ENCODE measurements around the gene DPH5.

DNA sequence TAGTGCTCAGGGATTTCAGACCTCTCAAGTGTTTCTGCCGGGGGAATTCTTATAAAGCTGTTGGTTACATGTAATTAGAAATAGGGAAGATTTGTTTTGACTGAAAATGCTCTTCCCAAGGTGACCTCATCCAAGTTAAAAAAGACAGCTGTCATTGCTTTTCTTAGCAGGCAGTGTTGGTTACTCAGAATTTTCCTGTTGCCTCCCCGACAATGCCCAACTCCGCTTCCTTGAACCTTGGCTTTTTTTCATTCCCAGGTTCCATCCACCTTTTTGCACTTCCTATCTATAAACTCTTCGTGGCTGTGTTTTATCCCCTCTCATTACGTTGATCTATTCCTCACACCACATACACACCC, 825 bp upstream of the DPH5 start:
- TF ChIP-seq MXI1 (IDR thresholded peaks at IDR 0.05; ENCODE audit: borderline replicate concordance, low read depth, low read length) (no peak), POLR2A (IDR thresholded peaks at IDR 0.05; ENCODE audit: low read depth, low read length) (no peak), BHLHE40 (IDR thresholded peaks at IDR 0.05; ENCODE audit: low read depth, low read length) (no peak)
- TF ChIP-seq, protein P1, sequence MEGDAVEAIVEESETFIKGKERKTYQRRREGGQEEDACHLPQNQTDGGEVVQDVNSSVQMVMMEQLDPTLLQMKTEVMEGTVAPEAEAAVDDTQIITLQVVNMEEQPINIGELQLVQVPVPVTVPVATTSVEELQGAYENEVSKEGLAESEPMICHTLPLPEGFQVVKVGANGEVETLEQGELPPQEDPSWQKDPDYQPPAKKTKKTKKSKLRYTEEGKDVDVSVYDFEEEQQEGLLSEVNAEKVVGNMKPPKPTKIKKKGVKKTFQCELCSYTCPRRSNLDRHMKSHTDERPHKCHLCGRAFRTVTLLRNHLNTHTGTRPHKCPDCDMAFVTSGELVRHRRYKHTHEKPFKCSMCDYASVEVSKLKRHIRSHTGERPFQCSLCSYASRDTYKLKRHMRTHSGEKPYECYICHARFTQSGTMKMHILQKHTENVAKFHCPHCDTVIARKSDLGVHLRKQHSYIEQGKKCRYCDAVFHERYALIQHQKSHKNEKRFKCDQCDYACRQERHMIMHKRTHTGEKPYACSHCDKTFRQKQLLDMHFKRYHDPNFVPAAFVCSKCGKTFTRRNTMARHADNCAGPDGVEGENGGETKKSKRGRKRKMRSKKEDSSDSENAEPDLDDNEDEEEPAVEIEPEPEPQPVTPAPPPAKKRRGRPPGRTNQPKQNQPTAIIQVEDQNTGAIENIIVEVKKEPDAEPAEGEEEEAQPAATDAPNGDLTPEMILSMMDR (conservative IDR thresholded peaks at IDR 0.05; ENCODE audit: low read depth, low read length), result no peak
- TF ChIP-seq, protein P2, sequence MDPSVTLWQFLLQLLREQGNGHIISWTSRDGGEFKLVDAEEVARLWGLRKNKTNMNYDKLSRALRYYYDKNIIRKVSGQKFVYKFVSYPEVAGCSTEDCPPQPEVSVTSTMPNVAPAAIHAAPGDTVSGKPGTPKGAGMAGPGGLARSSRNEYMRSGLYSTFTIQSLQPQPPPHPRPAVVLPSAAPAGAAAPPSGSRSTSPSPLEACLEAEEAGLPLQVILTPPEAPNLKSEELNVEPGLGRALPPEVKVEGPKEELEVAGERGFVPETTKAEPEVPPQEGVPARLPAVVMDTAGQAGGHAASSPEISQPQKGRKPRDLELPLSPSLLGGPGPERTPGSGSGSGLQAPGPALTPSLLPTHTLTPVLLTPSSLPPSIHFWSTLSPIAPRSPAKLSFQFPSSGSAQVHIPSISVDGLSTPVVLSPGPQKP (IDR thresholded peaks at IDR 0.05; ENCODE audit: borderline replicate concordance, low read depth, low read length), result no peak
